Activated naive CD8-positive, alpha-beta T cell treated with anti-CD3 and anti-CD28 coated beads, Interleukin-2, amount 50 U/mL, for 16 hours (primary cell): ENCODE results near the gene CLCN1.
A peak's percentile ranks its signal among the peaks of the same experiment; 100 is the strongest.

ENCODE experiments used
- DNase-seq: peaks from one replicate; pipeline ENCODE4 v3.0.0-alpha.2; 2020; ENCODE audit warnings: low read depth, low spot score

Gene CLCN1

DNA sequence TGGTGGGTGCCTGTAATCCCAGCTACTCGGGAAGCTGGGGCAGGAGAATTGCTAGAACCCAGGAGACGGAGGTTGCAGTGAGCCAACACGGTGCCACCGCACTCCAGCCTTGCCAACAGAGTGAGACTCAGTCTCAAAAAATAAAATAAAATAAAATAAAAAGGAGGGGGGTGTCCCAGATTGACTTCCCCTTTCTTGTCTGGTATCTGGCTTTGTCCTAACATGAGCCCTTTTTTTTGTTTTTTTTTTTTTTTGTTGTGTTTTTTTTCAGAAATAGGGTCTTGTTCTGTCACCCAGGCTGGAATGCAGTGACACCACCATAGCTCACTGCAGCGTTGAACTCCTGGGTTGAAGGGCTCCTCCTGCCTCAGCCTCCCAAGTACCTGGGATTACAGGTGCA is 23.0 kb upstream of the CLCN1 start:
- no peak for DNase-seq

DNA sequence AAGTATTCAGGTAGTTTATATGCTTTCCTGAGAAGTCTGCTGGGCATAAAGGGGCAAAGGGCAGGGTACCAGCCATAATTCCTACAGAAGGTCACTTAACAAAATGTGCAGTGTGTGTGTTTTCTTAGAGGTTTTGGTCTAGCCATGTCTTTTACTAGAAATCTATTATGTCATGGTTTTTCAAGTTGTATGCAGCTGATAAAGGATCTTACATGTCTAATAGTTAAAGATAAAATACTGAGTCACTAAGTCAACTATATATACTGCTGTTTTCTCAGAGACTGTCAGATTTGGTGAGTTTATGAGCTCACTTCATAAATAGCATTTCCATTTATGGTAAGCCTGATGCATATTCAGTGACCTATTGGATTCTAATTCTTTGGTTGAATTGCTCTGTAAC is 20.0 kb upstream of the CLCN1 start:
- no peak for DNase-seq

DNA sequence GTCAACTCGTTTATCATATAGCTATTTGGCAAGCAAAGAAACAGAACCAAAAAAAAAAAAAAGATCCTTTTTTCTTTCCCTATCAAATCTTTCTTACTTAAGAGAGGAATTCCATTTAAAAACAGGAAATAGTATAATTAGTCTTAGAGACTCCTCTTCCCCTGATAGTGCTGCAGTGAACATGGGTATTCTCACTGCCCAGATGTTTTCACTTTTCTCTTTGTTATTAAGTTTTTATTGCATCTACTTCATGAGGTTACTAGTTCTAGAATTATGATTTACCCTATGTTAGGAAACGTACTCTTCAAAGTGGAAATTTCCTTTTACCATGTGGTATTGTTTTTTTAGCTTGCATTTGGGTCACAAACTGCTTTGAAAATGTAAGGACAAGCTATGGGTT is 19.2 kb upstream of the CLCN1 start:
- DNase-seq = no peak

DNA sequence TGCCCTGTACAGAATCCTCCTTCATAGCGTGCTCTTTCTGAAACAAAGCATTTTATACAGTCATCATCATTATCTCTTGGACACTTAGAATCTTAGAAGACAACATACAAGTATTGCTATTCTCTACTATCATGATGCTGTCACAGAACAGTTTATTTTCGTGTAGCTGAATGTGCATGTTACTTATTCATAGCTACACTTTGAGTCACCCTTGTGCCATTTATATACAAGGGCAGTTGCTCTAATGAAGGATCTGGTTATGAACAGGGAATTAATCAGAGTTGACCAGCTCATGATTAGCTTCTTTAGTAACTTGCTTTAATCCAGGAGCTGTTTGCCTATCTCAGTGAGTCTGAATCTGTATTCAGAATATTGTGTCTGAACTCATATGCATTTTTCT is 16.6 kb upstream of the CLCN1 start:
- no peak for DNase-seq

DNA sequence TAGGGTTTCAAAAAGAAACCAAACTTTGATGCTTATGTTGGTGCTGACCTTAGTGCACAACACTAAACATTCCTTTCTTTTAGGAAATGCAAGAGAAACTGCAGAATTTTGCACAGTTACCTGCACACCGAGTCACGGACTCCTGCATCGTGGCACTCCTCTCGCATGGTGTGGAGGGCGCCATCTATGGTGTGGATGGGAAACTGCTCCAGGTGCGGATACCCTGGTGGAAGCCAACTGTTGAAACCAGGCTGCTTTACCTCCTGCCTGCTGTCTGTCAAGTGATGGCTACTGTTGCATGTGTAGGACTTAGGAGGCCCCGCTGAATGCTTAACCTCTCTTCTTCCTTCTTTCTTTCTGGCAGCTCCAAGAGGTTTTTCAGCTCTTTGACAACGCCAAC is 16.1 kb upstream of the CLCN1 start:
- peak; percentile 21 for DNase-seq

DNA sequence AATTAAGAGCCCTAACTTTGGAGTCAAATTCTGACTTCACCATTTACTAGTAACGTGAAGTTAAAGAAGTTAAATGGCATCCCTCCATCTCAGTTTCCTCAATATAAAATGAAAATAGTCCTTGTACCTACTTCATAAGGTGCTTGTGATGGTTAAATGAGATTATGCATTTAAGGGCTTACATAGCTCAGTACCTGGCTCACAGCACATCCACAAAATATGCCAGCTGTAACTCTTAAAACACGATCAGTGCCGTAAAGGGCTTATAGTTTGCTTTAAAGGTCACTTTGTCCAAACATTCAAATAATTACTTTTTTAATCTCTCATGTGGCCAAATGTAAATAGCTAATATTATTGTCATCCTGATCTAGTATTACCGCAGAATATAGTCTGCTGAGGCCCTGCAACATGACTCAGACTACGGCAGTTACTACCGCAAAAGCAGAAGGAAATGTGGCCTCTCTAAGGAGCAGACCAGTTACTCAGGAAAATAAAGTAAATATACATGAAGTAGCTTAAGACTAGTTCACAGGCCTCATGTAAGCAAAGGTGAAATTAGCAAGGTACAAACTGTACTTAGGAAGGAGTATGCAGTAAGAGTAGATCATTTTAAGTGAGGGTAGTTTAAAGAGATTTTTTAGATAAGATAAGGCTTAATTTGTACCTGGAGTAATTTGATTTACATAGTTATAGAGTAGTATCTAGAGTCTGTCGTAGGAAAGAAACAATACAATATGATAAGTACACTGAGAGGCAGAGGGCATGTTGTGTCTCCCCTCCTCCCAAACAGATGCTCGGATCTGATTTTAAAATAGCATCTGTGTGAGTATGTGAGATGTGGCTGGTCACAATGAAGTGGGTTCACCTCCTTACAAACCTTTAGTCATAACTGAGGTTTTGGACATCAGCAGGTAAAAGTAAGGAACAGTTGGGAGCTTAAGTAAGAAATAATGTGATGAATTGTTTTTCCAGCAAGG is 14.7 kb upstream of the CLCN1 start:
- no peak for DNase-seq

DNA sequence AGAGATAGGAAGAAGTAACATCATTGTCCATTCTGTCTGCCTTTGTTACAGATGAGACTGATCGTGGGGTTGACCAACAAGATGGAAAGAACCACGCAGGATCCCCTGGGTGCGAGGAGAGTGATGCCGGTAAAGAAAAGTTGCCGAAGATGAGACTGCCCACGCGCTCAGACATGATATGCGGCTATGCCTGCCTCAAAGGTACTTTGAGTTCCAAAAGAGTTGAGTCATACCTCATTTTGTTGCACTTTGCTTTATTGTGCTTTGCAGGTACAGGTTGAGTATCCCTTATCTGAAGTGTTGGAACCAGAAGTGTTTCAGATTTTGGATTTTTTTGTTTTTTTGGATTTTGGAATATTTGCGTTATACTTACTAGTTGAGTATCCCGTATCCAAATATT is 12.2 kb upstream of the CLCN1 start:
- DNase-seq = no peak

DNA sequence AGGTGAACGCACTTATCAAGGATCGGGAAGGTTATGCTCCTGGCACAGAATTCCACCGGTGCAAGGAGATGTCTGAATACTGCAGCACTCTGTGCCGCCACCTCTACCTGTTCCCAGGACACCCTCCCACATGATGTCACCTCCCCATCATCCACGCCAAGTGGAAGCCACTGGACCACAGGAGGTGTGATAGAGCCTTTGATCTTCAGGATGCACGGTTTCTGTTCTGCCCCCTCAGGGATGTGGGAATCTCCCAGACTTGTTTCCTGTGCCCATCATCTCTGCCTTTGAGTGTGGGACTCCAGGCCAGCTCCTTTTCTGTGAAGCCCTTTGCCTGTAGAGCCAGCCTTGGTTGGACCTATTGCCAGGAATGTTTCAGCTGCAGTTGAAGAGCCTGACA is 11.0 kb upstream of the CLCN1 start:
- DNase-seq = no peak

DNA sequence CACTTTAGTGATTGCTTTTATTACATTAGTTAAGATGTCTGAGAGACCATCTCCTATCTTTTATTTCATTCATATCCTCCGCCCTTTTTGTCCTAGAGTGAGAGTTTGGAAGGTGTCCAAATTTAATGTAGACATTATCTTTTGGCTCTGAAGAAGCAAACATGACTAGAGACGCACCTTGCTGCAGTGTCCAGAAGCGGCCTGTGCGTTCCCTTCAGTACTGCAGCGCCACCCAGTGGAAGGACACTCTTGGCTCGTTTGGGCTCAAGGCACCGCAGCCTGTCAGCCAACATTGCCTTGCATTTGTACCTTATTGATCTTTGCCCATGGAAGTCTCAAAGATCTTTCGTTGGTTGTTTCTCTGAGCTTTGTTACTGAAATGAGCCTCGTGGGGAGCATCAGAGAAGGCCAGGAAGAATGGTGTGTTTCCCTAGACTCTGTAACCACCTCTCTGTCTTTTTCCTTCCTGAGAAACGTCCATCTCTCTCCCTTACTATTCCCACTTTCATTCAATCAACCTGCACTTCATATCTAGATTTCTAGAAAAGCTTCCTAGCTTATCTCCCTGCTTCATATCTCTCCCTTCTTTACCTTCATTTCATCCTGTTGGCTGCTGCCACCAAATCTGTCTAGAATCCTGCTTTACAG is 10.4 kb upstream of the CLCN1 start:
- peak; percentile 19 for DNase-seq

DNA sequence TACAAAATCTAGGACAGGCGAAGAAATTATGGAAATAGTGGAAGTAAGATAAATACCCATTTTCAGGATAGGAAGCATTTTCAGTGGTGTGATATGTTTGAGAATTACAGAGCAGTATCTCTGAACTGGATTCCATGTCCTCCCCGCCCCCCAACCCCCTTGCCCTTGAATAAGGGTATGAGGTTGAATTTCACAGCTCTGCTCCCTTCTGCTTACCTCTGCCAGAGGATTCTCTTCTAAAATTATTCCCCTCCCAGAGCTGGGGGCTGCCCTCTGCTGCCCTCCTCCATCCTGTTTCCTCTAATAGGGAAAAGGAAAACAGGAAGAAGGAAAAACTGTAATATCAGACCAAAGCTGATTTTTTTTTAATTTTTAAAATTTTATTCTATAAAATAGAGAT is 7.3 kb upstream of the CLCN1 start:
- no peak for DNase-seq

DNA sequence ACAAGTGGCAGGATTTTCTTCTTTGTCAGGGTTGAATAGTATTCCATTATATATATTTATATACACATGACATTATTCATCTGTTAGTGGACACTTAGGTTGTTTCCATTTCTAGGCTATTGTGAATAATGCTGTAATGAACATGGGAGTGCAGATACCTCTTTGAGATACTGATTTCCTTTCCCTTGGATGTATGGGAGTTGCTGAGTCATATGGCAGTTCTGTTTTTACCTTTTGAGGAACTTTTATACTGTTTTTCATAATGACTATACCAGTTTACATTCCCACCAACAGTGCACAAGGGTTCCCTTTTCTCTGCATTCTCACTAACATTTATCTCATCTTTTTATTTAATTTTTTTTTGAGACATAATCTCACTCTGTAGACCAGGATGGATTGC is 1.8 kb upstream of the CLCN1 start:
- DNase-seq = no peak

DNA sequence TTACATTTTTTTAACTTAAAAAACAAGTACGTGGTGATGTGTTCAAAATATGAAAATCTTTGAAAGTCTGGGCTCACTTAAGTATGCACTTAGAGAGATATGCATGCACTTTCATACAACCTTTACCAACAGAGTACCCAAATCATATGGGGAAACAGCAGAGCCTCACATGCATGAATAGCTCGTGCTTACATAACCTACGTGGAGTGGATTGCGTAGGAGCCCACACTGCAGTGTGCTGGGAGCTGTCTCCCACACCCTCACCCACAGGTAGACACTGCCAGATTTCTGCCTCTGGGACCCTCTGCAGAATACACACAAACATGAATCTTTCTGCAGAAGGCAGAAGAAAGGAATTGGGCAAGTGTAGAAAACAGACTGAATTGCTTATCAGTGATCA is 581 bp downstream of the CLCN1 start:
- DNase-seq = no peak

DNA sequence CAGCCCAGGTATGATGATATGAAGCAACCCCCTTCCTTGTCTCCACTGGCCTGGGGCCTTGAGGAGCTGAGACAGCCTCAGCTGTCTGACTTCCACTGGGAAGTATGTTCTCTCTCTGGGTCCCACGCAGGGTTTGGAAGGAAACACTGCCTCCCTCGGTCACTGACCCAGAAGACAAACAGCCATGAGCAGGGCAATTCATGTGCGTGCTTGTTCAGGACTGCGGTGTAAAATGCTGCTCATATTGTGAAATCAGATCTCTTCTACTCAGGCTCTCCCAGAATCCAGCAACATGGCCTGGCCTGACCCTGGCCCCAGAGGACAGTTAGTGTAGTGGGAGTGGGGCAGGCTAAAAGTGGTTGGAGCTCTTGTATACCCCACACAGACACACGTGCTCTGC is 2.8 kb downstream of the CLCN1 start:
- DNase-seq = no peak

DNA sequence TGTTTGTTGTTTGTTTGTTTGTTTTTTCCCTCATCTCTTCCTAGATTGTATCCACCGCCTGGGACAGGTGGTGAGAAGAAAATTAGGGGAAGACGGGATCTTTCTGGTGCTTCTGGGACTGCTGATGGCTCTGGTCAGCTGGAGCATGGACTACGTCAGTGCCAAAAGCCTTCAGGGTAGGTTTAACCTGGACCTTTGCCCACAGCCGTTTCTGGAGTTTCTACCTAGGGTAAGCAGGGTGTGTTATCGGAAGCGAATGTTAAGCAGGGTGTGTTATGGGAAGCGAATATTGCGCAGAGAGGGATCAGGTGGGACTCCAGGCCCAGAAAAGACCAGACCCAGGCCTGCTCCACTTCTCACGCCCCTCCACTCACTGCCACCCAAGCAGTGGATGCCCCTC is 4.7 kb downstream of the CLCN1 start:
- no peak for DNase-seq

DNA sequence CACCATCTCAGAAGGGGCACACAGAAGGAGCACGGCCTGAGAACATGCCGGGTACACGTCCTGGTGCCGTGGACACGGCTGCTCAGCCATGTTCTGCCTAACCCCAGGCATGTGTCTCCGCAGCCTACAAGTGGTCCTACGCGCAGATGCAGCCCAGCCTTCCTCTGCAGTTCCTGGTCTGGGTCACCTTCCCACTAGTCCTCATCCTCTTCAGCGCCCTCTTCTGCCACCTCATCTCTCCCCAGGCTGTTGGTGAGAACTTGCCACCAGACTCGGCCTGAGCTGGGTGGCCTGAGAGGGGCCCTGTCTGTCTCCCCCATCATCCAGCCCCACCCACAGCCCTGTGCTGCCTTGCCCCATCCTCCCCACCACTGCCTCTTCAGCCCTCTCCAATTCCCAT is 5.3 kb downstream of the CLCN1 start:
- DNase-seq = no peak

DNA sequence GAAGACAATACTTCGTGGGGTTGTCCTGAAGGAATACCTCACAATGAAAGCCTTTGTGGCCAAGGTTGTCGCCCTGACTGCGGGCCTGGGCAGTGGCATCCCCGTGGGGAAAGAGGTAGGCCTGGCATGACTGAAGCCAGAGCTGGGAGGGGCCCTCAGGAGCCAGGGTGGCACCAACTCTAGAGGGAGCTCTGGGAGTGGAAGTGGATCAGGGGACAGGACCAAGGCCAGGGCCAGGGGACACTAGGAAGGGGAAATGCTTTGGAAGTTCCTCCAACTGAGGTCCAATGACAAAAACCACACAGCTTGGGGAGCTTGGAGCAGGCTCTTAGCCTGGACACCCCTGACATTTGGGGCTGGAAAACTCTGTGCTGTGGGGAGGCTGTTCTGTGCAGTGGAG is 5.8 kb downstream of the CLCN1 start:
- DNase-seq = no peak

DNA sequence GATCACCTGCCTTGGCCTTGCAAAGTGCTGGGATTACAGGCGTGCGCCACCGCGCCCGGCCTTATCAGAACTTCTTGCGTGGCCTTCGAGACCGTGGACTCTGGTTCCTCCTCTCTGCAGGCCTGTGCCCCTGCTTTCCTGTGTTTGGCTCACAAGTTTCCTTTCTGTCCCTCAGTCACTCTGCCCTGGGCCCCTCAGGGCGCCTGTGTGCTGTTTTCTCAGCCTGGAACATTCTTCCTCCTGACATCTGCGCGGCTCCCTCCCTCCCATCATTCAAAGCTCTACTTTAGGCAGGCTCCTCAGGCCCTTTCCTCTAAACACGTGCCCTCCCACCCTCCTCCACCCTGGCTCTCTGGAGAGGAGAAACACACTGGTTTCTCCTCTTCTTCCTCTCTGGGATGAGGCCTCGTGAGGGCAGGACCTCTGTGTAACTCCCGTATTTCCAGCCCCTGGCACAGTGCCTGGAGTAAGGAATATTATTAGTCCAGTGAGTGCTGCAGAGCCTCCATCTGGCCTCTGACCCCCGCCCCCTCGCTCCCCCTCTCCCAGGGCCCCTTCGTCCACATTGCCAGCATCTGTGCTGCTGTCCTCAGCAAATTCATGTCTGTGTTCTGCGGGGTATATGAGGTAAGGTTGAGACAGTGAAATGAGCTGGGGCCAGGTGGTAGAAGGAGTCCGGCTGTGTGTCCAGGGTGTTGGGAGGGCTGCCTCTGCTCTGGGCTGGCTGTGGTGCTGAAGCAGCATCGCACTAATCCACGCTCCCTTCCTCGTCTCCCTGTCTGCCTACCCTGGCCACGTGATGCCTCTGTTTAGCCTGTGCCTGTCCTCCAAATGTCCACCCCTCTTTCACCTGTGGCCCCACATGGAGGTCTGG is 7.1 kb downstream of the CLCN1 start:
- no peak for DNase-seq

DNA sequence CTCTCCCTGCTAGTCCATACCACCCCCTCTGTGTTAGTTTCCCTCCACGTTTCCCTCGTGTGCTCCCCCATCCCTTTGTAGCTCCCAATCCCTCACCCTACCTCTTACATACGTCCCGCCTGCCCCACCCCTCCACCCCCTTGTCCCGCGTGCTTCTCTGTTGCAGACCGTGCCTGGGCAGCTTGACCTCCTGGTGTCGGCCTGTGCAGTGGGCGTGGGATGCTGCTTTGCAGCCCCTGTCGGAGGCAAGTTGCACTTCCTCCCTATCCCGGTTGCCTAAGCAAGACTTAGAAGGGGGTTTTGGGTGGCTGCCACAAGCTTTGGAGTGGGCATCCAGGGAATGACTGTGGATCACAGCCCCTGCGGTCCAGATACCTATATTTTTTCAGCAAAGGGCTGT is 7.7 kb downstream of the CLCN1 start:
- DNase-seq = no peak

DNA sequence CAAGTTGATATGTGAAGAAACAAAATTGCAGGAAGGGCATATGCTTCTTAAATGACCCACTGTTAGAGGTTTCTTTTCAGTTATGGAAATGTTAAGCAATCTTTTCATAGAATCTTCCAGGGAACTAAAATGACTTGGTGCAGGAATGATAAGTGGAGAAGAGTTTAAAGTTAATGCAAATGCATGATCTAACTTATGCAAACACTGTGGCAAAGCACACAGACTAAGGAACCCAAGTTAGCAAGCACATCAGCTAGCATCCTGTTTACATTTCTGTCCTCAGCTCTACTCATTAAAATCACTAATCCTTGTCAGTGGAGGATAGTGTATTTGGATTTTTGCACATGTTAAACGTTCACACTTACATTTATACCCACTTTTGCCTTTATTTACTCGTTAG is 9.3 kb downstream of the CLCN1 start:
- DNase-seq = no peak

DNA sequence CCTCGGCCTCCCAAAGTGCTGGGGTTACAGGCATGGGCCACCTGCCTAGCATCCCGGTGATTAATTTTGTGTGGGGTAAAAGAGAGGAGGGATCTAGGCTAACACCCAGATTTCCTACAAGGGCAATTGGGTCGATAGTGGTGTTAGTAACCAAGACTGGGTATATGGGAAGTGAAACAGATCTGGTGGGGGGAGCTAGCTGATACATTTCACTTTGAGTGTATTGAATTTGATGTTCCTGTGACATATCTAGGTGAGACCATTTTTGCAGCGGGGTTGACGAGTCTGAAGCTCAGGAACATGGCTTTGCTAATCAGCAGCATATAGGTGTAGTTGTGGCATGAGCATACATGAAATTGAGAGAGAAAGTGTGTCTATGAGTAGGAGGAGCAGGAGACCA is 12.0 kb downstream of the CLCN1 start:
- DNase-seq = no peak

DNA sequence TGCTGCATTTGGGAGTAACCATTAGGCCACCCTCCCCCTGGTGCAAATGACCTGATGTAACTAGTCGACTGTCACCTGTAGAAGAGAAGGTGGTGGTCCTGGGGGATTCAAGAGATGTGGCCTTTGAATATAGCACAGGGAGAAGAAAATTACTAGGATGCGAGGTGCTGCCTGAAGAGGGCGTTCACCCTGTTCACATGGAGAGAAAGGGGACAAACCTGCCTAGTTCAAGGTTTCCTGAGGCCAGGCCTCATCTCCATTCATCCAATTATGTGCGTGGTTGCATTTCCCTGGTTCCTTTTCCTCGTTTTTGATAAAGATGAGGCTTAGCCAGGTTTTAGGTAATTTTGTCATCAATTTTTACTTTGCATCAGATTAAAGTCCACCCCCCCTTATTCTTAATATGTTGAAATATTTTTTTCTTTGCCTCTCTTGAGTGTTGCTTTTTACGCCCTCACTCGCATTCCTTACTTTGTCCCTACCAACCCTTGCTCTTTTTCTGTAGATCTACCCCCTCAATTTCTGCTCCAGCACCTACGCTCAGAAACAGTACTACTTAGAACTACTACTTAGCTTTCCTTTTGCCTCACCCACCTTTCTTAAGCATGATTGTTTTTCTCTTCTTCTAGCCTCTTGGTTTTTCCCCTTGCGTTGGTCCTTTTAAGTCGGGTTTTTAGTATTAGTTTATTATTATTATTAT is 13.7 kb downstream of the CLCN1 start:
- no peak for DNase-seq
